SKM-1 (cell line): ENCODE measurements around the gene NDUFAF8.

Source experiments
- DNase-seq: peaks from one replicate; lab custom pipeline; 2025; ENCODE audit not compliant: unreplicated experiment; lab: John Stamatoyannopoulos, UW

The NDUFAF8 gene

GRCh38 chr17:81250286-81251093, 11.4 kb downstream of the NDUFAF8 start:
- DNase-seq, result no peak

- no peak for DNase-seq
These were observed 12.1 kb downstream of the NDUFAF8 start for GRCh38 chr17:81251094-81251708.

GRCh38 chr17:81251709-81252301, 12.7 kb downstream of the NDUFAF8 start:
- no peak for DNase-seq

GRCh38 chr17:81252326-81252986, 13.3 kb downstream of the NDUFAF8 start:
- DNase-seq, result no peak

- DNase-seq, result no peak
These were observed 13.8 kb downstream of the NDUFAF8 start for GRCh38 chr17:81252987-81253329.

- no peak for DNase-seq
These were observed 14.4 kb downstream of the NDUFAF8 start for GRCh38 chr17:81253358-81254131.

- peak; percentile 56 for DNase-seq
These were observed 16.0 kb downstream of the NDUFAF8 start for GRCh38 chr17:81254955-81255717.

- DNase-seq, result no peak
These were observed 17.5 kb downstream of the NDUFAF8 start for GRCh38 chr17:81256616-81257015.

- no peak for DNase-seq
These were observed 18.4 kb downstream of the NDUFAF8 start for GRCh38 chr17:81257533-81257932.

- DNase-seq, result no peak
These were observed 19.2 kb downstream of the NDUFAF8 start for GRCh38 chr17:81258292-81258691.

- DNase-seq, result no peak
These were observed 20.0 kb downstream of the NDUFAF8 start for GRCh38 chr17:81259058-81259605.

GRCh38 chr17:81260171-81260570, 21.1 kb downstream of the NDUFAF8 start:
- DNase-seq, result no peak

GRCh38 chr17:81260641-81261040, 21.5 kb downstream of the NDUFAF8 start:
- no peak for DNase-seq

GRCh38 chr17:81261096-81261495, 22.0 kb downstream of the NDUFAF8 start:
- DNase-seq, result no peak

- DNase-seq, result no peak
These were observed 22.6 kb downstream of the NDUFAF8 start for GRCh38 chr17:81261582-81262336.

GRCh38 chr17:81263371-81264181, 24.5 kb downstream of the NDUFAF8 start:
- no peak for DNase-seq

GRCh38 chr17:81264640-81265039, 25.5 kb downstream of the NDUFAF8 start:
- DNase-seq, result no peak

- no peak for DNase-seq
These were observed 26.5 kb downstream of the NDUFAF8 start for GRCh38 chr17:81265576-81265975.
